HG03439 (cell line): ENCODE results near the gene RPS6KC1.
"Not testable (repeated sequence)": the region's sequence is repeated elsewhere in the genome, so short reads cannot be mapped to it uniquely, and the experiment has no call there.

Experiments used
- ATAC-seq: cut with Tn5 transposase; IDR thresholded peaks from one replicate; pipeline ENCODE4 v1.9.1; 2021; ENCODE audit warnings: mild to moderate bottlenecking, moderate library complexity; ENCODE audit not compliant: unreplicated experiment

The RPS6KC1 gene

GRCh38 chr1:213148905-213149304, 97.9 kb downstream of the RPS6KC1 start:
- no peak for ATAC-seq

GRCh38 chr1:213150090-213150489, 99.0 kb downstream of the RPS6KC1 start:
- ATAC-seq, result not testable (repeated sequence)

GRCh38 chr1:213154056-213154685, 103.1 kb downstream of the RPS6KC1 start:
- no peak for ATAC-seq

GRCh38 chr1:213159376-213159775, 108.3 kb downstream of the RPS6KC1 start:
- no peak for ATAC-seq

- ATAC-seq, result not testable (repeated sequence)
Observed at GRCh38 chr1:213160442-213160841, 109.4 kb downstream of the RPS6KC1 start.

- no peak for ATAC-seq
Observed at GRCh38 chr1:213162338-213162737, 111.3 kb downstream of the RPS6KC1 start.

- no peak for ATAC-seq
Observed at GRCh38 chr1:213162862-213163261, 111.8 kb downstream of the RPS6KC1 start.

GRCh38 chr1:213163278-213163711, 112.3 kb downstream of the RPS6KC1 start:
- ATAC-seq, result no peak

- ATAC-seq, result no peak
Observed at GRCh38 chr1:213164561-213164960, 113.5 kb downstream of the RPS6KC1 start.

- no peak for ATAC-seq
Observed at GRCh38 chr1:213166852-213167251, 115.8 kb downstream of the RPS6KC1 start.

GRCh38 chr1:213171711-213172110, 120.7 kb downstream of the RPS6KC1 start:
- ATAC-seq, result no peak

- ATAC-seq, result no peak
Observed at GRCh38 chr1:213176341-213176740, 125.3 kb downstream of the RPS6KC1 start.

GRCh38 chr1:213179784-213180183, 128.7 kb downstream of the RPS6KC1 start:
- no peak for ATAC-seq

GRCh38 chr1:213180833-213181232, 129.8 kb downstream of the RPS6KC1 start:
- no peak for ATAC-seq

GRCh38 chr1:213183036-213183672, 132.1 kb downstream of the RPS6KC1 start:
- no peak for ATAC-seq

- ATAC-seq, result no peak
Observed at GRCh38 chr1:213186168-213186567, 135.1 kb downstream of the RPS6KC1 start.

- no peak for ATAC-seq
Observed at GRCh38 chr1:213192026-213192425, 141.0 kb downstream of the RPS6KC1 start.

GRCh38 chr1:213194383-213194782, 143.3 kb downstream of the RPS6KC1 start:
- ATAC-seq, result no peak

GRCh38 chr1:213194855-213195254, 143.8 kb downstream of the RPS6KC1 start:
- ATAC-seq, result no peak

GRCh38 chr1:213196328-213197054, 145.4 kb downstream of the RPS6KC1 start:
- ATAC-seq, result not testable (repeated sequence)

- ATAC-seq, result no peak
Observed at GRCh38 chr1:213200630-213201029, 149.6 kb downstream of the RPS6KC1 start.
